ENCODE data around the gene SLAMF8. TPM values are rescaled to one million over a fixed set of nuclear protein-coding genes. Genes with fewer than 3 reads are reported as not detected.

Gene SLAMF8
- total and polyA plus RNA-seq, 2 of the 8 experiments (the other 6 are each of a cell fraction or from before 2014, with no cell fraction given): not detected

- TF ChIP-seq, protein P1, sequence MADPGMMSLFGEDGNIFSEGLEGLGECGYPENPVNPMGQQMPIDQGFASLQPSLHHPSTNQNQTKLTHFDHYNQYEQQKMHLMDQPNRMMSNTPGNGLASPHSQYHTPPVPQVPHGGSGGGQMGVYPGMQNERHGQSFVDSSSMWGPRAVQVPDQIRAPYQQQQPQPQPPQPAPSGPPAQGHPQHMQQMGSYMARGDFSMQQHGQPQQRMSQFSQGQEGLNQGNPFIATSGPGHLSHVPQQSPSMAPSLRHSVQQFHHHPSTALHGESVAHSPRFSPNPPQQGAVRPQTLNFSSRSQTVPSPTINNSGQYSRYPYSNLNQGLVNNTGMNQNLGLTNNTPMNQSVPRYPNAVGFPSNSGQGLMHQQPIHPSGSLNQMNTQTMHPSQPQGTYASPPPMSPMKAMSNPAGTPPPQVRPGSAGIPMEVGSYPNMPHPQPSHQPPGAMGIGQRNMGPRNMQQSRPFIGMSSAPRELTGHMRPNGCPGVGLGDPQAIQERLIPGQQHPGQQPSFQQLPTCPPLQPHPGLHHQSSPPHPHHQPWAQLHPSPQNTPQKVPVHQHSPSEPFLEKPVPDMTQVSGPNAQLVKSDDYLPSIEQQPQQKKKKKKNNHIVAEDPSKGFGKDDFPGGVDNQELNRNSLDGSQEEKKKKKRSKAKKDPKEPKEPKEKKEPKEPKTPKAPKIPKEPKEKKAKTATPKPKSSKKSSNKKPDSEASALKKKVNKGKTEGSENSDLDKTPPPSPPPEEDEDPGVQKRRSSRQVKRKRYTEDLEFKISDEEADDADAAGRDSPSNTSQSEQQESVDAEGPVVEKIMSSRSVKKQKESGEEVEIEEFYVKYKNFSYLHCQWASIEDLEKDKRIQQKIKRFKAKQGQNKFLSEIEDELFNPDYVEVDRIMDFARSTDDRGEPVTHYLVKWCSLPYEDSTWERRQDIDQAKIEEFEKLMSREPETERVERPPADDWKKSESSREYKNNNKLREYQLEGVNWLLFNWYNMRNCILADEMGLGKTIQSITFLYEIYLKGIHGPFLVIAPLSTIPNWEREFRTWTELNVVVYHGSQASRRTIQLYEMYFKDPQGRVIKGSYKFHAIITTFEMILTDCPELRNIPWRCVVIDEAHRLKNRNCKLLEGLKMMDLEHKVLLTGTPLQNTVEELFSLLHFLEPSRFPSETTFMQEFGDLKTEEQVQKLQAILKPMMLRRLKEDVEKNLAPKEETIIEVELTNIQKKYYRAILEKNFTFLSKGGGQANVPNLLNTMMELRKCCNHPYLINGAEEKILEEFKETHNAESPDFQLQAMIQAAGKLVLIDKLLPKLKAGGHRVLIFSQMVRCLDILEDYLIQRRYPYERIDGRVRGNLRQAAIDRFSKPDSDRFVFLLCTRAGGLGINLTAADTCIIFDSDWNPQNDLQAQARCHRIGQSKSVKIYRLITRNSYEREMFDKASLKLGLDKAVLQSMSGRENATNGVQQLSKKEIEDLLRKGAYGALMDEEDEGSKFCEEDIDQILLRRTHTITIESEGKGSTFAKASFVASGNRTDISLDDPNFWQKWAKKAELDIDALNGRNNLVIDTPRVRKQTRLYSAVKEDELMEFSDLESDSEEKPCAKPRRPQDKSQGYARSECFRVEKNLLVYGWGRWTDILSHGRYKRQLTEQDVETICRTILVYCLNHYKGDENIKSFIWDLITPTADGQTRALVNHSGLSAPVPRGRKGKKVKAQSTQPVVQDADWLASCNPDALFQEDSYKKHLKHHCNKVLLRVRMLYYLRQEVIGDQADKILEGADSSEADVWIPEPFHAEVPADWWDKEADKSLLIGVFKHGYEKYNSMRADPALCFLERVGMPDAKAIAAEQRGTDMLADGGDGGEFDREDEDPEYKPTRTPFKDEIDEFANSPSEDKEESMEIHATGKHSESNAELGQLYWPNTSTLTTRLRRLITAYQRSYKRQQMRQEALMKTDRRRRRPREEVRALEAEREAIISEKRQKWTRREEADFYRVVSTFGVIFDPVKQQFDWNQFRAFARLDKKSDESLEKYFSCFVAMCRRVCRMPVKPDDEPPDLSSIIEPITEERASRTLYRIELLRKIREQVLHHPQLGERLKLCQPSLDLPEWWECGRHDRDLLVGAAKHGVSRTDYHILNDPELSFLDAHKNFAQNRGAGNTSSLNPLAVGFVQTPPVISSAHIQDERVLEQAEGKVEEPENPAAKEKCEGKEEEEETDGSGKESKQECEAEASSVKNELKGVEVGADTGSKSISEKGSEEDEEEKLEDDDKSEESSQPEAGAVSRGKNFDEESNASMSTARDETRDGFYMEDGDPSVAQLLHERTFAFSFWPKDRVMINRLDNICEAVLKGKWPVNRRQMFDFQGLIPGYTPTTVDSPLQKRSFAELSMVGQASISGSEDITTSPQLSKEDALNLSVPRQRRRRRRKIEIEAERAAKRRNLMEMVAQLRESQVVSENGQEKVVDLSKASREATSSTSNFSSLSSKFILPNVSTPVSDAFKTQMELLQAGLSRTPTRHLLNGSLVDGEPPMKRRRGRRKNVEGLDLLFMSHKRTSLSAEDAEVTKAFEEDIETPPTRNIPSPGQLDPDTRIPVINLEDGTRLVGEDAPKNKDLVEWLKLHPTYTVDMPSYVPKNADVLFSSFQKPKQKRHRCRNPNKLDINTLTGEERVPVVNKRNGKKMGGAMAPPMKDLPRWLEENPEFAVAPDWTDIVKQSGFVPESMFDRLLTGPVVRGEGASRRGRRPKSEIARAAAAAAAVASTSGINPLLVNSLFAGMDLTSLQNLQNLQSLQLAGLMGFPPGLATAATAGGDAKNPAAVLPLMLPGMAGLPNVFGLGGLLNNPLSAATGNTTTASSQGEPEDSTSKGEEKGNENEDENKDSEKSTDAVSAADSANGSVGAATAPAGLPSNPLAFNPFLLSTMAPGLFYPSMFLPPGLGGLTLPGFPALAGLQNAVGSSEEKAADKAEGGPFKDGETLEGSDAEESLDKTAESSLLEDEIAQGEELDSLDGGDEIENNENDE (IDR thresholded peaks at IDR 0.05; ENCODE audit: insufficient replicate concordance, low read length): no peak
- TF ChIP-seq PHF8 (conservative IDR thresholded peaks at IDR 0.05; ENCODE audit: low read depth, low read length) (no peak), CTBP2 (IDR thresholded peaks at IDR 0.05; ENCODE audit: borderline replicate concordance, insufficient read depth, insufficient read length, low read length) (no peak), TCF12 (IDR thresholded peaks at IDR 0.05; ENCODE audit: low read depth, low read length) (no peak), SUZ12 (IDR thresholded peaks at IDR 0.05; ENCODE audit: low read length) (no peak), SRF (IDR thresholded peaks at IDR 0.05; ENCODE audit: low read depth, low read length) (no peak), TAF7 (optimal IDR thresholded peaks at IDR 0.05; ENCODE audit: borderline replicate concordance, low read depth, low read length) (no peak), TEAD4 (IDR thresholded peaks at IDR 0.05; ENCODE audit: low read depth, low read length) (no peak), BACH1 (IDR thresholded peaks at IDR 0.05; ENCODE audit: low read length) (no peak)
- TF ChIP-seq, protein P2, sequence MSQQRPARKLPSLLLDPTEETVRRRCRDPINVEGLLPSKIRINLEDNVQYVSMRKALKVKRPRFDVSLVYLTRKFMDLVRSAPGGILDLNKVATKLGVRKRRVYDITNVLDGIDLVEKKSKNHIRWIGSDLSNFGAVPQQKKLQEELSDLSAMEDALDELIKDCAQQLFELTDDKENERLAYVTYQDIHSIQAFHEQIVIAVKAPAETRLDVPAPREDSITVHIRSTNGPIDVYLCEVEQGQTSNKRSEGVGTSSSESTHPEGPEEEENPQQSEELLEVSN (IDR thresholded peaks at IDR 0.05): no peak
- TF ChIP-seq, protein P3, sequence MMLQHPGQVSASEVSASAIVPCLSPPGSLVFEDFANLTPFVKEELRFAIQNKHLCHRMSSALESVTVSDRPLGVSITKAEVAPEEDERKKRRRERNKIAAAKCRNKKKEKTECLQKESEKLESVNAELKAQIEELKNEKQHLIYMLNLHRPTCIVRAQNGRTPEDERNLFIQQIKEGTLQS (IDR thresholded peaks at IDR 0.05; ENCODE audit: insufficient read depth, low read depth, low read length): no peak
Measured at GRCh38 chr1:159883134-159883533, 56.5 kb downstream of the SLAMF8 start (continued).
